GM10266 (cell line): ENCODE results near the gene PTPRG.
"Not testable (repeated sequence)": the region's sequence is repeated elsewhere in the genome, so short reads cannot be mapped to it uniquely, and the experiment has no call there.

Experiments
- DNase-seq: peaks from one replicate; pipeline ENCODE4 v3.0.0; 2012; ENCODE audit errors: extremely low spot score
- CTCF ChIP-seq: IDR thresholded peaks from 2 replicates; pipeline ENCODE4 v1.5.1; 2012; ENCODE audit warnings: mild to moderate bottlenecking, low read depth; ENCODE audit not compliant: control insufficient read depth, insufficient read depth; ENCODE audit errors: missing control alignments

Gene PTPRG

GRCh38 chr3:61707492-61707891, 146.1 kb downstream of the PTPRG start:
- no peak for TF ChIP-seq CTCF
- no peak for DNase-seq

- not testable (repeated sequence) for DNase-seq
Observed at GRCh38 chr3:61710920-61711319, 149.5 kb downstream of the PTPRG start.

GRCh38 chr3:61714225-61714624, 152.9 kb downstream of the PTPRG start:
- no peak for DNase-seq
- no peak for TF ChIP-seq CTCF

GRCh38 chr3:61715886-61716527, 154.6 kb downstream of the PTPRG start:
- no peak for DNase-seq
- TF ChIP-seq CTCF: no peak

- DNase-seq: not testable (repeated sequence)
Observed at GRCh38 chr3:61716693-61717092, 155.3 kb downstream of the PTPRG start.

GRCh38 chr3:61718565-61718964, 157.2 kb downstream of the PTPRG start:
- no peak for DNase-seq
- TF ChIP-seq CTCF: no peak

GRCh38 chr3:61719278-61719977, 158.1 kb downstream of the PTPRG start:
- no peak for TF ChIP-seq CTCF
- no peak for DNase-seq

GRCh38 chr3:61723038-61723437, 161.7 kb downstream of the PTPRG start:
- DNase-seq: no peak
- no peak for TF ChIP-seq CTCF
